ENCODE data around the gene MAPK12. TPM values are rescaled to one million over a fixed set of nuclear protein-coding genes. Genes with fewer than 3 reads are reported as not detected.

MAPK12 gene
- total and polyA plus RNA-seq, 2 of the 8 experiments (the other 6 are each of a cell fraction or from before 2014, with no cell fraction given), result 17.3 to 20.3 TPM

- TF ChIP-seq CHD7 (IDR thresholded peaks at IDR 0.05; ENCODE audit: insufficient replicate concordance, low read length) (no peak), ASH2L (IDR thresholded peaks at IDR 0.05; ENCODE audit: low read length) (no peak), BCL11A (IDR thresholded peaks at IDR 0.05; ENCODE audit: low read depth in 2 of 2, low read length in 2 of 2) (no peak), SAP30 (IDR thresholded peaks at IDR 0.05; ENCODE audit: insufficient read depth, insufficient replicate concordance, low read length) (no peak), ATF3 (IDR thresholded peaks at IDR 0.05; ENCODE audit: insufficient read depth, low read depth, low read length) (no peak), MAFK (IDR thresholded peaks at IDR 0.05; ENCODE audit: low read depth, low read length) (no peak), SRF (IDR thresholded peaks at IDR 0.05; ENCODE audit: low read depth, low read length) (no peak), HDAC2 (IDR thresholded peaks at IDR 0.05; ENCODE audit: borderline replicate concordance in 1 of 2, low read depth in 2 of 2, low read length in 2 of 2) (no peak), GABPA (IDR thresholded peaks at IDR 0.05; ENCODE audit: borderline replicate concordance, insufficient read depth, low read length) (no peak)
Observed at GRCh38 chr22:50289151-50289941, 27.9 kb upstream of the MAPK12 start (continued).

Data from H1 (cell line).